ENCODE results near the gene B3GNT5. TPM values are rescaled to one million over a fixed set of nuclear protein-coding genes. Genes with fewer than 3 reads are reported as not detected.

The B3GNT5 gene
- total and polyA plus RNA-seq, 9 of the 15 experiments (the other 6 are each of a cell fraction or from before 2014, with no cell fraction given): 8.8 to 23.8 (median 14.4) TPM

GRCh38 chr3:183265834-183266417, 12.9 kb downstream of the B3GNT5 start (continued):
- TF ChIP-seq CHD7 (IDR thresholded peaks at IDR 0.05; ENCODE audit: low read depth, low read length) (no peak), FOSL1 (tag; conservative IDR thresholded peaks at IDR 0.05) (peak; percentile 66), ZNF766 (CRISPR knock-in tag; conservative IDR thresholded peaks at IDR 0.05) (no peak)
